ENCODE measurements around the gene ADAD2.
"Not testable (repeated sequence)": the region's sequence is repeated elsewhere in the genome, so short reads cannot be mapped to it uniquely, and the experiment has no call there.

The ADAD2 gene

GRCh38 chr16:84196101-84196500 lies 5.1 kb downstream of the ADAD2 start:
- H3K4me3 ChIP-seq (ENCODE audit: low read depth, low read length), result no peak overlapping the region
- DNase-seq (ENCODE audit: low read depth), result no peak
- TF ChIP-seq CTCF (IDR thresholded peaks at IDR 0.05; ENCODE audit: insufficient read depth, low read depth, low read length, missing control alignments), result no peak

- no peak overlapping the region for H3K4me3 ChIP-seq (ENCODE audit: low read depth, low read length)
- TF ChIP-seq CTCF (IDR thresholded peaks at IDR 0.05; ENCODE audit: insufficient read depth, low read depth, low read length, missing control alignments), result no peak
- no peak for DNase-seq (ENCODE audit: low read depth)
These were observed 5.9 kb downstream of the ADAD2 start for GRCh38 chr16:84196727-84197394.

- TF ChIP-seq CTCF (IDR thresholded peaks at IDR 0.05; ENCODE audit: insufficient read depth, low read depth, low read length, missing control alignments), result no peak
- no peak overlapping the region for H3K4me3 ChIP-seq (ENCODE audit: low read depth, low read length)
- no peak for DNase-seq (ENCODE audit: low read depth)
These were observed 6.6 kb downstream of the ADAD2 start for GRCh38 chr16:84197466-84198128.

- no peak overlapping the region for H3K4me3 ChIP-seq (ENCODE audit: low read depth, low read length)
- TF ChIP-seq CTCF (IDR thresholded peaks at IDR 0.05; ENCODE audit: insufficient read depth, low read depth, low read length, missing control alignments), result no peak
- no peak for DNase-seq (ENCODE audit: low read depth)
These were observed 7.4 kb downstream of the ADAD2 start for GRCh38 chr16:84198401-84198800.

GRCh38 chr16:84199097-84199496 lies 8.1 kb downstream of the ADAD2 start:
- H3K4me3 ChIP-seq (ENCODE audit: low read depth, low read length), result no peak overlapping the region
- no peak for TF ChIP-seq CTCF (IDR thresholded peaks at IDR 0.05; ENCODE audit: insufficient read depth, low read depth, low read length, missing control alignments)
- no peak for DNase-seq (ENCODE audit: low read depth)

- TF ChIP-seq CTCF (IDR thresholded peaks at IDR 0.05; ENCODE audit: insufficient read depth, low read depth, low read length, missing control alignments), result no peak
- DNase-seq (ENCODE audit: low read depth), result no peak
- no peak overlapping the region for H3K4me3 ChIP-seq (ENCODE audit: low read depth, low read length)
These were observed 8.9 kb downstream of the ADAD2 start for GRCh38 chr16:84199861-84200260.

- DNase-seq (ENCODE audit: low read depth); H3K4me3 ChIP-seq (ENCODE audit: low read depth, low read length): not testable (repeated sequence)
These were observed 13.6 kb downstream of the ADAD2 start for GRCh38 chr16:84204551-84204950.

- not testable (repeated sequence) for H3K4me3 ChIP-seq (ENCODE audit: low read depth, low read length); DNase-seq (ENCODE audit: low read depth)
These were observed 14.2 kb downstream of the ADAD2 start for GRCh38 chr16:84205123-84205522.

Data from GM12865 (cell line).